Medulla oblongata (tissue), 1 donor: ENCODE data around the gene F10.
A peak's percentile ranks its signal among the peaks of the same experiment; 100 is the strongest.
"Not testable (repeated sequence)": the region's sequence is repeated elsewhere in the genome, so short reads cannot be mapped to it uniquely, and the experiment has no call there.

Experiments used
- DNase-seq: peaks from one replicate; pipeline ENCODE4 v3.0.0-alpha.2; 2015; ENCODE audit errors: extremely low spot score

The F10 gene

GRCh38 chr13:113152984-113153809 lies 30.6 kb downstream of the F10 start:
- DNase-seq: peak; percentile 21

- peak; percentile 85 for DNase-seq
These were observed 31.5 kb downstream of the F10 start for GRCh38 chr13:113153810-113154748.

- no peak for DNase-seq
These were observed 32.6 kb downstream of the F10 start for GRCh38 chr13:113155201-113155600.

GRCh38 chr13:113155982-113156655 lies 33.5 kb downstream of the F10 start:
- no peak for DNase-seq

- no peak for DNase-seq
These were observed 34.8 kb downstream of the F10 start for GRCh38 chr13:113157206-113157928.

GRCh38 chr13:113157929-113158747 lies 35.5 kb downstream of the F10 start, which contains the start of gene PROZ:
TSS of gene PROZ (plus strand) at chr13:113158648. CDS start at chr13:113158661, 13 bp downstream.
- DNase-seq: no peak

GRCh38 chr13:113158946-113159345 lies 36.3 kb downstream of the F10 start:
- no peak for DNase-seq

GRCh38 chr13:113159701-113160100 lies 37.1 kb downstream of the F10 start:
- DNase-seq: no peak

- DNase-seq: no peak
These were observed 38.4 kb downstream of the F10 start for GRCh38 chr13:113160983-113161382.

GRCh38 chr13:113161433-113161832 lies 38.8 kb downstream of the F10 start:
- DNase-seq: no peak

- not testable (repeated sequence) for DNase-seq
These were observed 39.4 kb downstream of the F10 start for GRCh38 chr13:113161975-113162374.

GRCh38 chr13:113162783-113163685 lies 40.4 kb downstream of the F10 start:
- DNase-seq: no peak

GRCh38 chr13:113164492-113164891 lies 41.9 kb downstream of the F10 start:
- no peak for DNase-seq

GRCh38 chr13:113166266-113166665 lies 43.7 kb downstream of the F10 start:
- DNase-seq: no peak

- no peak for DNase-seq
These were observed 44.1 kb downstream of the F10 start for GRCh38 chr13:113166681-113167080.

- DNase-seq: no peak
These were observed 44.6 kb downstream of the F10 start for GRCh38 chr13:113167155-113167554.

- DNase-seq: no peak
These were observed 45.0 kb downstream of the F10 start for GRCh38 chr13:113167575-113167974.

- no peak for DNase-seq
These were observed 45.6 kb downstream of the F10 start for GRCh38 chr13:113168211-113168610.
